Loucy (cell line): Measurements from ENCODE around the gene SGO1.

ENCODE experiments used
- H2AFZ ChIP-seq: fragments of 200-600 bp; sonication (generic); 2 replicates; pipeline ENCODE4 v1.6.0; 2016; ENCODE audit warnings: antibody characterized with exemption, mild to moderate bottlenecking, low read length, moderate library complexity
- H3F3A ChIP-seq: fragments of 200-600 bp; 2 replicates; pipeline ENCODE4 v1.6.0; 2016; ENCODE audit warnings: antibody characterized with exemption, low read depth, mild to moderate bottlenecking
- H3K27me3 ChIP-seq: fragments of 200-600 bp; sonication (generic); 2 replicates; pipeline ENCODE4 v1.6.1; 2014; ENCODE audit warnings: low read length, mild to moderate bottlenecking; ENCODE audit not compliant: insufficient read depth, poor library complexity, severe bottlenecking
- H3K36me3 ChIP-seq: fragments of 200-600 bp; sonication (generic); 2 replicates; pipeline ENCODE4 v1.6.1; 2016; ENCODE audit warnings: low read length; ENCODE audit not compliant: insufficient read depth
- H3K4me1 ChIP-seq: fragments of 200-600 bp; sonication (generic); 2 replicates; pipeline ENCODE4 v1.5.1; 2014; ENCODE audit warnings: low read length, mild to moderate bottlenecking; ENCODE audit not compliant: insufficient read depth, poor library complexity, severe bottlenecking
- H3K4me2 ChIP-seq: fragments of 200-600 bp; sonication (generic); 2 replicates; pipeline ENCODE4 v1.6.0; 2014; ENCODE audit warnings: antibody characterized with exemption, low read length, low read depth, mild to moderate bottlenecking; ENCODE audit not compliant: poor library complexity, severe bottlenecking
- H3K4me3 ChIP-seq: fragments of 200-600 bp; sonication (generic); 2 replicates; pipeline ENCODE4 v1.5.1; 2014; ENCODE audit warnings: low read length, mild to moderate bottlenecking, mixed read lengths; ENCODE audit not compliant: poor library complexity, severe bottlenecking
- H3K79me2 ChIP-seq: fragments of 200-600 bp; sonication (generic); 2 replicates; pipeline ENCODE4 v1.6.1; 2014; ENCODE audit warnings: low read length; ENCODE audit not compliant: insufficient read depth
- H3K9ac ChIP-seq: fragments of 200-600 bp; sonication (generic); 2 replicates; pipeline ENCODE4 v1.6.0; 2014; ENCODE audit warnings: mild to moderate bottlenecking, low read depth, low read length, moderate library complexity; ENCODE audit not compliant: poor library complexity, severe bottlenecking
- H3K9me2 ChIP-seq: fragments of 200-600 bp; sonication (generic); replicated peaks from 2 replicates; pipeline ENCODE4 v1.6.1; 2016; ENCODE audit warnings: low read depth, low read length, mixed read lengths
- H3K9me3 ChIP-seq: fragments of 200-600 bp; sonication (generic); 2 replicates; pipeline ENCODE4 v1.6.1; 2014; ENCODE audit warnings: mild to moderate bottlenecking, antibody characterized with exemption, low read length, low read depth; ENCODE audit not compliant: insufficient read depth
- H4K20me1 ChIP-seq: fragments of 200-600 bp; sonication (generic); 2 replicates; pipeline ENCODE4 v1.6.0; 2014; ENCODE audit warnings: antibody characterized with exemption, low read length, mild to moderate bottlenecking; ENCODE audit not compliant: insufficient read depth, poor library complexity, severe bottlenecking
- CTCF ChIP-seq: fragments of 200-600 bp; sonication (generic); conservative IDR thresholded peaks from 2 replicates; pipeline ENCODE4 v1.5.1; 2014; ENCODE audit warnings: mild to moderate bottlenecking, antibody characterized with exemption, low read length
- EZH2phosphoT487 ChIP-seq: fragments of 200-600 bp; IDR thresholded peaks from 2 replicates; pipeline ENCODE4 v1.6.1; 2018; ENCODE audit warnings: antibody characterized with exemption, mild to moderate bottlenecking, moderate library complexity, borderline replicate concordance

The SGO1 gene

GRCh38 chr3:20147361-20147760 lies 38.6 kb downstream of the SGO1 start:
- H2AFZ ChIP-seq: no peak overlapping the region
- H4K20me1 ChIP-seq: no peaks in the 10 kb centered on the region
- no peak overlapping the region for H3K9ac ChIP-seq
- H3K79me2 ChIP-seq: no peaks in the 10 kb centered on the region
- H3K9me2 ChIP-seq: no peaks in the 10 kb centered on the region
- H3K9me3 ChIP-seq: no peaks in the 10 kb centered on the region
- TF ChIP-seq CTCF: no peak
- no peak for TF ChIP-seq EZH2phosphoT487
- H3K27me3 ChIP-seq: no peaks in the 10 kb centered on the region
- no peak overlapping the region for H3K4me3 ChIP-seq
- no peaks in the 10 kb centered on the region for H3K4me1 ChIP-seq
- no peak overlapping the region for H3K4me2 ChIP-seq
- no peaks in the 10 kb centered on the region for H3F3A ChIP-seq
- H3K36me3 ChIP-seq: no peaks in the 10 kb centered on the region; the same call in 1 of the 2 replicates

GRCh38 chr3:20146301-20146700 lies 39.7 kb downstream of the SGO1 start:
- H3K36me3 ChIP-seq: no peaks in the 10 kb centered on the region; the same call in 1 of the 2 replicates
- no peaks in the 10 kb centered on the region for H4K20me1 ChIP-seq
- no peak overlapping the region for H2AFZ ChIP-seq
- H3K4me3 ChIP-seq: no peak overlapping the region
- H3K4me2 ChIP-seq: no peak overlapping the region
- H3K27me3 ChIP-seq: no peaks in the 10 kb centered on the region
- TF ChIP-seq EZH2phosphoT487: no peak
- no peak for TF ChIP-seq CTCF
- H3K4me1 ChIP-seq: no peaks in the 10 kb centered on the region
- no peaks in the 10 kb centered on the region for H3K9me3 ChIP-seq
- H3K79me2 ChIP-seq: no peaks in the 10 kb centered on the region
- no peaks in the 10 kb centered on the region for H3F3A ChIP-seq
- H3K9me2 ChIP-seq: no peaks in the 10 kb centered on the region
- H3K9ac ChIP-seq: no peak overlapping the region

- Histone ChIP-seq H3K36me3 (no peaks in the 10 kb centered on the region; the same call in 1 of the 2 replicates), H3K4me3 (no peak overlapping the region), H3K79me2 (no peaks in the 10 kb centered on the region), H3K9ac (no peak overlapping the region), H3K9me2 (no peaks in the 10 kb centered on the region), H3K4me1 (no peaks in the 10 kb centered on the region), H2AFZ (no peak overlapping the region), H3K27me3 (no peaks in the 10 kb centered on the region), H4K20me1 (no peaks in the 10 kb centered on the region), H3K4me2 (no peak overlapping the region), H3F3A (no peaks in the 10 kb centered on the region), H3K9me3 (no peaks in the 10 kb centered on the region)
- TF ChIP-seq EZH2phosphoT487 (no peak), CTCF (no peak)
Observed at GRCh38 chr3:20145874-20146273, 40.1 kb downstream of the SGO1 start.
